K562 (cell line): ENCODE measurements around the gene IDH3G. TPM values are rescaled to one million over a fixed set of nuclear protein-coding genes. Genes with fewer than 3 reads are reported as not detected.

Experiments
- CBFA2T3 ChIP-seq: fragments of 450-650 bp; IDR thresholded peaks from 2 replicates; pipeline ENCODE4 v1.6.1; 2017
- CBX5 ChIP-seq: IDR thresholded peaks from 2 replicates; pipeline ENCODE4 v1.6.1; 2014; ENCODE audit warnings: low read depth, borderline replicate concordance
- FOS ChIP-seq: IDR thresholded peaks from 3 replicates; pipeline ENCODE4 v1.6.1; 2011; ENCODE audit not compliant: insufficient read length; ENCODE audit errors: extremely low read depth
- GTF2B ChIP-seq: IDR thresholded peaks from 2 replicates; pipeline ENCODE4 v1.6.1; 2011; ENCODE audit not compliant: insufficient read length; ENCODE audit errors: extremely low read depth
- HES1 ChIP-seq: fragments of 450-650 bp; IDR thresholded peaks from 2 replicates; pipeline ENCODE4 v1.6.1; 2016; ENCODE audit warnings: low read depth, mild to moderate bottlenecking, moderate library complexity
- HNRNPH1 ChIP-seq: fragments of 200-400 bp; formaldehyde crosslinking; optimal IDR thresholded peaks from 2 replicates; pipeline ENCODE3; 2017; ENCODE audit warnings: low read depth, mild to moderate bottlenecking, low read length, moderate library complexity
- HNRNPK ChIP-seq: fragments of 200-400 bp; formaldehyde crosslinking; IDR thresholded peaks from one replicate; pipeline ENCODE4 v1.6.1; 2018; ENCODE audit warnings: mild to moderate bottlenecking, low read depth, low read length; ENCODE audit not compliant: poor library complexity, severe bottlenecking
- MAX ChIP-seq: sonication (generic); formaldehyde crosslinking; IDR thresholded peaks from 2 replicates; pipeline ENCODE4 v1.9.0; 2022; ENCODE audit warnings: mild to moderate bottlenecking, missing genetic modification reagents
- MBD1 ChIP-seq: fragments of 250-450 bp; sonication (Bioruptor Pico); IDR thresholded peaks from 2 replicates; pipeline ENCODE4 v1.8.0; 2022; ENCODE audit warnings: inconsistent platforms
- RBM39 ChIP-seq: fragments of 200-400 bp; formaldehyde crosslinking; optimal IDR thresholded peaks from 2 replicates; pipeline ENCODE3; 2018; ENCODE audit warnings: low read depth, low read length
- SOX6 ChIP-seq: fragments of 450-650 bp; IDR thresholded peaks from 2 replicates; pipeline ENCODE4 v1.6.1; 2014; ENCODE audit warnings: mild to moderate bottlenecking
- SP1 ChIP-seq: sonication (generic); formaldehyde crosslinking; IDR thresholded peaks from 2 replicates; pipeline ENCODE4 v1.8.1; 2022; ENCODE audit warnings: mild to moderate bottlenecking, missing genetic modification reagents
- TAL1 ChIP-seq: fragments of 450-650 bp; IDR thresholded peaks from 2 replicates; pipeline ENCODE4 v1.6.1; 2016; ENCODE audit warnings: mild to moderate bottlenecking
- U2AF1 ChIP-seq: fragments of 200-400 bp; formaldehyde crosslinking; optimal IDR thresholded peaks from 2 replicates; pipeline ENCODE3; 2017; ENCODE audit warnings: mild to moderate bottlenecking, low read depth, low read length, moderate library complexity
- ZBTB34 ChIP-seq: fragments of 250-450 bp; sonication (Bioruptor Pico); IDR thresholded peaks from 2 replicates; pipeline ENCODE4 v1.8.0; 2021; ENCODE audit warnings: mild to moderate bottlenecking, moderate library complexity
- ZNF609 ChIP-seq: sonication (generic); formaldehyde crosslinking; IDR thresholded peaks from 2 replicates; pipeline ENCODE4 v1.8.1; 2023; ENCODE audit warnings: missing genetic modification reagents, mild to moderate bottlenecking, borderline replicate concordance
- ZNF79 ChIP-seq: fragments of 250-450 bp; sonication (Bioruptor Pico); IDR thresholded peaks from 2 replicates; pipeline ENCODE4 v1.4.0; 2020; ENCODE audit warnings: low read depth, mild to moderate bottlenecking, moderate library complexity
- ZNF830 ChIP-seq: fragments of 250-450 bp; sonication (Bioruptor Pico); IDR thresholded peaks from 2 replicates; pipeline ENCODE4 v1.5.0; 2021; ENCODE audit warnings: mild to moderate bottlenecking
- polyA plus RNA-seq, 8 experiments: library from polyadenylated mRNA; depleted of rRNA in 4 of 8; stranded (reverse) in 5 of 8; unstranded in 3 of 8; fragments of >200 nt; fragmentation: Nextera tagmentation in 2 of 8; fragmentation: Illumina TruSeq in 1 of 8; extraction: Ambion mirVana in 2 of 8; extraction: Trizol in 1 of 8; gene quantifications; 2 replicates each; pipeline versions ENCODE4 v1.2.1 to v1.2.3, GENCODE V29; 2011 to 2014; ENCODE audit warnings: inconsistent platforms in 1 of 8, missing spikeins in 1 of 8
- total RNA-seq, 7 experiments: library from RNA; depleted of rRNA in 6 of 7; stranded (reverse); fragments of >200 nt in 6 of 7; fragmentation: Illumina TruSeq in 2 of 7; extraction: Trizol in 2 of 7; gene quantifications; 2 replicates each; pipeline versions ENCODE4 v1.2.1 to v1.2.3, GENCODE V29; 2011 to 2021; ENCODE audit warnings: low replicate concordance in 1 of 7

Gene IDH3G
- total and polyA plus RNA-seq, 9 of the 15 experiments (the other 6 are each of a cell fraction or from before 2014, with no cell fraction given): 24.3 to 72.5 (median 37.9) TPM

- TF ChIP-seq MBD1: no peak
- TF ChIP-seq HES1: no peak
- TF ChIP-seq GTF2B: no peak
- no peak for TF ChIP-seq ZNF79
- TF ChIP-seq U2AF1: peak; percentile 52
- no peak for TF ChIP-seq TAL1
- peak; percentile 76 for TF ChIP-seq FOS
- no peak for TF ChIP-seq ZNF609 (CRISPR knock-in tag)
- no peak for TF ChIP-seq ZBTB34
- TF ChIP-seq RBM39: no peak
- TF ChIP-seq MAX (CRISPR knock-in tag): peak; percentile 87
- peak; percentile 70 for TF ChIP-seq HNRNPK
- TF ChIP-seq CBX5: no peak
- peak; percentile 50; the same call in 1 of the 2 replicates for TF ChIP-seq SOX6
- no peak for TF ChIP-seq ZNF830 (CRISPR knock-in tag)
- no peak for TF ChIP-seq HNRNPH1
- TF ChIP-seq SP1: peak; percentile 90
- TF ChIP-seq CBFA2T3: no peak
These were observed at the start of gene IDH3G, which contains the start of gene SSR4 (continued) for GRCh38 chrX:153794018-153794896.
